GM12878 (cell line): ENCODE results near the gene TNFRSF14.
"Not testable (repeated sequence)": the region's sequence is repeated elsewhere in the genome, so short reads cannot be mapped to it uniquely, and the experiment has no call there.

ENCODE experiments used
- CTCF ChIP-seq, 3 experiments: IDR thresholded peaks in 2 of 3; conservative IDR thresholded peaks in 1 of 3; 2 replicates each; pipeline ENCODE4 v1.5.1; 2011; ENCODE audit warnings: low read depth in 3 of 3, low read length in 3 of 3, mild to moderate bottlenecking in 3 of 3, control low read depth in 2 of 3, moderate library complexity in 2 of 3, inconsistent platforms in 1 of 3, mixed read lengths in 1 of 3; ENCODE audit not compliant: control insufficient read depth in 2 of 3, insufficient read depth in 1 of 3; ENCODE audit errors: extremely low read depth in 1 of 3
- FOS ChIP-seq: IDR thresholded peaks from 3 replicates; pipeline ENCODE4 v1.6.1; 2011; ENCODE audit warnings: borderline replicate concordance; ENCODE audit not compliant: insufficient read length; ENCODE audit errors: extremely low read depth
- HDAC6 ChIP-seq: fragments of 200-600 bp; sonication (generic); IDR thresholded peaks from one replicate; pipeline ENCODE4 v1.8.0; 2017; ENCODE audit warnings: antibody characterized with exemption; ENCODE audit not compliant: unreplicated experiment
- POLR2A ChIP-seq: IDR thresholded peaks from 2 replicates; pipeline ENCODE4 v1.6.1; 2011; ENCODE audit warnings: low read depth, mild to moderate bottlenecking, low read length
- RUNX3 ChIP-seq: IDR thresholded peaks from 2 replicates; pipeline ENCODE4 v1.6.1; 2012; ENCODE audit warnings: low read length, inconsistent platforms
- TAF1 ChIP-seq: IDR thresholded peaks from 2 replicates; pipeline ENCODE4 v1.6.1; 2011; ENCODE audit warnings: mild to moderate bottlenecking, low read depth, low read length, borderline replicate concordance
- TCF7 ChIP-seq: IDR thresholded peaks from 2 replicates; pipeline ENCODE4 v1.6.1; 2014; ENCODE audit warnings: antibody characterized with exemption, borderline replicate concordance
- ZNF592 ChIP-seq: fragments of 450-650 bp; IDR thresholded peaks from 2 replicates; pipeline ENCODE4 v1.6.1; 2017; ENCODE audit warnings: mild to moderate bottlenecking, moderate library complexity

GRCh38 chr1:2568187-2568816, 12.1 kb downstream of the TNFRSF14 start:
- TF ChIP-seq POLR2A; RUNX3; TAF1; HDAC6; ZNF592; FOS; CTCF (IDR thresholded peaks at IDR 0.05 in 2 of 3, conservative IDR thresholded peaks at IDR 0.05 in 1 of 3; ENCODE audit: control insufficient read depth in 2 of 3, extremely low read depth in 1 of 3, insufficient read depth in 1 of 3, low read depth in 3 of 3, low read length in 3 of 3); TCF7: not testable (repeated sequence)
